Measurements from ENCODE around the gene ASS1. TPM values are rescaled to one million over a fixed set of nuclear protein-coding genes. Genes with fewer than 3 reads are reported as not detected.

ASS1 gene
- total and polyA plus RNA-seq, 2 of the 13 experiments (the other 11 are each of a cell fraction or from before 2014, with no cell fraction given), result 77.6 to 122 TPM

DNA sequence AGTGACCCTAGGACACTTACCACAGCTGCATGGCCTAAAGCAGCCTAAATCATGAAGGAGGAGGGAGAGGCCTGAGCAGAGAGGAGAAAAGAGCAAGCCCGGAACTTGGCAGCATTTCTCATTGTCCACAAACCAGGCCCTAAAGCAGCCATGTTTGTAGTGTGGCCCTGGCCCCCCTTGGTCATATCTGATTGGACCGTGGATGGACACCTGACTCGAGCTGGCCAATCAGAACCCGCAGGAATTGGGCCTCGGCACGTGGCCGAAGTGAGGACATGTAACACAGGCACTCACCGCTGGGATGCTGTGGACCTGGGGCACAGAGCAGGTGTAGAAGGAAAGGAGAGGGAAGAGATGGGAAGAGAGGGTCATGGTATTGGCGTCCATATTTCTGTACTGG lies 56.9 kb downstream of the ASS1 start:
- Histone ChIP-seq H3K4me2 (ENCODE audit: low read depth, low read length) (no peak overlapping the region), H2AFZ (ENCODE audit: low read length) (no peak overlapping the region), H4K20me1 (ENCODE audit: insufficient read depth, low read length) (no peaks in the 10 kb centered on the region), H3K36me3 (replicated peaks in 1 of 2; ENCODE audit: control insufficient read depth in 1 of 2, insufficient read depth in 2 of 2, low read length in 2 of 2) (0 out of 5 replicates have a peak, but pooled peaks cover 0 to 3% of the 10 kb centered on the region in 2 experiments), H3K79me2 (ENCODE audit: insufficient read depth, low read length) (no peaks in the 10 kb centered on the region), H3K9me3 (ENCODE audit: low read length) (no peaks in the 10 kb centered on the region), H3K27ac (ENCODE audit: extremely low read length, insufficient read depth, low read length) (no peak overlapping the region), H3K4me1 (ENCODE audit: insufficient read depth, low read length) (peaks cover 42% of the 10 kb centered on the region), H3K27me3 (ENCODE audit: control insufficient read depth in 1 of 2, insufficient read depth in 2 of 2, low read length in 2 of 2) (no peaks in the 10 kb centered on the region), H3K9ac (ENCODE audit: insufficient read depth, low read depth, low read length) (no peak overlapping the region), H3K4me3 (replicated peaks in 1 of 3; ENCODE audit: insufficient read depth in 1 of 3, low read depth in 2 of 3, low read length in 3 of 3) (no peak overlapping the region)
- WGBS (ENCODE audit: low lambda C conversion rate), result 96% methylated on average over 8 of the region's 9 CpGs
- no TSS peak for BruUV-seq (replicated peaks)
- ChIA-PET CTCF (ENCODE audit: low intra/inter-chr PET ratio, low total read pairs) (no interaction called here), POLR2A (interaction anchor here (0.7 to 1.5 kb wide), 2 partner anchors 18 to 25 kb away, joined by 3 read pairs; no protein-coding TSS in a partner anchor)
- DNase-seq (ENCODE audit: low spot score) (no peak), FAIRE-seq (no peak), ATAC-seq (no peak)
- in situ Hi-C loops (cut with HindIII; ENCODE audit: extremely low pct_ligation_motif_present, low pct_unique_long_range_greater_than_20kb) (no loop called here), intact Hi-C loops (cut with micrococcal nuclease; ENCODE audit: unreplicated experiment) (no loop called here)
- no peak for TF ChIP-seq KDM5B (CRISPR knock-in tag; IDR thresholded peaks at IDR 0.05; ENCODE audit: borderline replicate concordance)
- no peak for TF ChIP-seq EHMT2 (IDR thresholded peaks at IDR 0.05; ENCODE audit: borderline replicate concordance, low read depth, low read length)
- TF ChIP-seq POLR2AphosphoS2 (IDR thresholded peaks at IDR 0.05; ENCODE audit: low read depth, low read length), result no peak
- TF ChIP-seq ZBTB3 (CRISPR knock-in tag; IDR thresholded peaks at IDR 0.05; ENCODE audit: borderline replicate concordance, low read depth), result no peak
- no peak for TF ChIP-seq NFE2L2 (IDR thresholded peaks at IDR 0.05; ENCODE audit: low read length)
- no peak for TF ChIP-seq SIN3A (IDR thresholded peaks at IDR 0.05; ENCODE audit: borderline replicate concordance, low read depth, low read length)
- no peak for TF ChIP-seq ZNF7 (CRISPR knock-in tag; IDR thresholded peaks at IDR 0.05)
- TF ChIP-seq, protein P1, sequence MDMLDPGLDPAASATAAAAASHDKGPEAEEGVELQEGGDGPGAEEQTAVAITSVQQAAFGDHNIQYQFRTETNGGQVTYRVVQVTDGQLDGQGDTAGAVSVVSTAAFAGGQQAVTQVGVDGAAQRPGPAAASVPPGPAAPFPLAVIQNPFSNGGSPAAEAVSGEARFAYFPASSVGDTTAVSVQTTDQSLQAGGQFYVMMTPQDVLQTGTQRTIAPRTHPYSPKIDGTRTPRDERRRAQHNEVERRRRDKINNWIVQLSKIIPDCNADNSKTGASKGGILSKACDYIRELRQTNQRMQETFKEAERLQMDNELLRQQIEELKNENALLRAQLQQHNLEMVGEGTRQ (IDR thresholded peaks at IDR 0.05; ENCODE audit: low read depth, low read length), result no peak
- TF ChIP-seq, protein P1 (CRISPR knock-in tag; IDR thresholded peaks at IDR 0.05; ENCODE audit: borderline replicate concordance), result peak; percentile 45; the same call in 1 of the 2 replicates
- no peak for TF ChIP-seq CEBPB (IDR thresholded peaks at IDR 0.05; ENCODE audit: borderline replicate concordance, low read depth, low read length)
- peak; percentile 72 for TF ChIP-seq NFYB (CRISPR knock-in tag; IDR thresholded peaks at IDR 0.05)
- TF ChIP-seq NFYC (CRISPR knock-in tag; IDR thresholded peaks at IDR 0.05), result peak; percentile 53; the same call in 1 of the 2 replicates
- TF ChIP-seq, protein P2, sequence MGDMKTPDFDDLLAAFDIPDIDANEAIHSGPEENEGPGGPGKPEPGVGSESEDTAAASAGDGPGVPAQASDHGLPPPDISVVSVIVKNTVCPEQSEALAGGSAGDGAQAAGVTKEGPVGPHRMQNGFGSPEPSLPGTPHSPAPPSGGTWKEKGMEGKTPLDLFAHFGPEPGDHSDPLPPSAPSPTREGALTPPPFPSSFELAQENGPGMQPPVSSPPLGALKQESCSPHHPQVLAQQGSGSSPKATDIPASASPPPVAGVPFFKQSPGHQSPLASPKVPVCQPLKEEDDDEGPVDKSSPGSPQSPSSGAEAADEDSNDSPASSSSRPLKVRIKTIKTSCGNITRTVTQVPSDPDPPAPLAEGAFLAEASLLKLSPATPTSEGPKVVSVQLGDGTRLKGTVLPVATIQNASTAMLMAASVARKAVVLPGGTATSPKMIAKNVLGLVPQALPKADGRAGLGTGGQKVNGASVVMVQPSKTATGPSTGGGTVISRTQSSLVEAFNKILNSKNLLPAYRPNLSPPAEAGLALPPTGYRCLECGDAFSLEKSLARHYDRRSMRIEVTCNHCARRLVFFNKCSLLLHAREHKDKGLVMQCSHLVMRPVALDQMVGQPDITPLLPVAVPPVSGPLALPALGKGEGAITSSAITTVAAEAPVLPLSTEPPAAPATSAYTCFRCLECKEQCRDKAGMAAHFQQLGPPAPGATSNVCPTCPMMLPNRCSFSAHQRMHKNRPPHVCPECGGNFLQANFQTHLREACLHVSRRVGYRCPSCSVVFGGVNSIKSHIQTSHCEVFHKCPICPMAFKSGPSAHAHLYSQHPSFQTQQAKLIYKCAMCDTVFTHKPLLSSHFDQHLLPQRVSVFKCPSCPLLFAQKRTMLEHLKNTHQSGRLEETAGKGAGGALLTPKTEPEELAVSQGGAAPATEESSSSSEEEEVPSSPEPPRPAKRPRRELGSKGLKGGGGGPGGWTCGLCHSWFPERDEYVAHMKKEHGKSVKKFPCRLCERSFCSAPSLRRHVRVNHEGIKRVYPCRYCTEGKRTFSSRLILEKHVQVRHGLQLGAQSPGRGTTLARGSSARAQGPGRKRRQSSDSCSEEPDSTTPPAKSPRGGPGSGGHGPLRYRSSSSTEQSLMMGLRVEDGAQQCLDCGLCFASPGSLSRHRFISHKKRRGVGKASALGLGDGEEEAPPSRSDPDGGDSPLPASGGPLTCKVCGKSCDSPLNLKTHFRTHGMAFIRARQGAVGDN (CRISPR knock-in tag; IDR thresholded peaks at IDR 0.05), result 0 out of 2 replicates have a peak, but pooled peaks have one; percentile 14
- no peak for TF ChIP-seq ZEB1 (IDR thresholded peaks at IDR 0.05; ENCODE audit: insufficient replicate concordance, low read depth)
- TF ChIP-seq GLI4 (CRISPR knock-in tag; IDR thresholded peaks at IDR 0.05; ENCODE audit: borderline replicate concordance), result no peak
- TF ChIP-seq, protein P3, sequence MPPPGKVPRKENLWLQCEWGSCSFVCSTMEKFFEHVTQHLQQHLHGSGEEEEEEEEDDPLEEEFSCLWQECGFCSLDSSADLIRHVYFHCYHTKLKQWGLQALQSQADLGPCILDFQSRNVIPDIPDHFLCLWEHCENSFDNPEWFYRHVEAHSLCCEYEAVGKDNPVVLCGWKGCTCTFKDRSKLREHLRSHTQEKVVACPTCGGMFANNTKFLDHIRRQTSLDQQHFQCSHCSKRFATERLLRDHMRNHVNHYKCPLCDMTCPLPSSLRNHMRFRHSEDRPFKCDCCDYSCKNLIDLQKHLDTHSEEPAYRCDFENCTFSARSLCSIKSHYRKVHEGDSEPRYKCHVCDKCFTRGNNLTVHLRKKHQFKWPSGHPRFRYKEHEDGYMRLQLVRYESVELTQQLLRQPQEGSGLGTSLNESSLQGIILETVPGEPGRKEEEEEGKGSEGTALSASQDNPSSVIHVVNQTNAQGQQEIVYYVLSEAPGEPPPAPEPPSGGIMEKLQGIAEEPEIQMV (CRISPR knock-in tag; IDR thresholded peaks at IDR 0.05; ENCODE audit: low read depth), result no peak

Measured in HepG2 (cell line).